ENCODE data around the gene ERVFRD-1.

Gene ERVFRD-1

GRCh38 chr6:11110921-11111768 is at the start of gene ERVFRD-1:
Gene ERVFRD-1, minus strand, starts transcription at chr6:11111725. Its CDS starts 6,415 bp downstream, at chr6:11105310.
- no peak for DNase-seq

- no peak for DNase-seq
Observed at GRCh38 chr6:11160199-11160598, 48.7 kb upstream of the ERVFRD-1 start.

- DNase-seq: no peak
Observed at GRCh38 chr6:11155589-11155988, 44.1 kb upstream of the ERVFRD-1 start.

GRCh38 chr6:11153447-11153846 is 41.9 kb upstream of the ERVFRD-1 start:
- DNase-seq: no peak

- no peak for DNase-seq
Observed at GRCh38 chr6:11152581-11152980, 41.1 kb upstream of the ERVFRD-1 start.

GRCh38 chr6:11151488-11151887 is 40.0 kb upstream of the ERVFRD-1 start:
- no peak for DNase-seq

GRCh38 chr6:11149551-11149950 is 38.0 kb upstream of the ERVFRD-1 start:
- DNase-seq: no peak

GRCh38 chr6:11146117-11146826 is 34.7 kb upstream of the ERVFRD-1 start:
- DNase-seq: no peak

GRCh38 chr6:11144393-11144851 is 32.9 kb upstream of the ERVFRD-1 start:
- DNase-seq: peak; percentile 11

- no peak for DNase-seq
Observed at GRCh38 chr6:11143394-11144371, 32.2 kb upstream of the ERVFRD-1 start.

GRCh38 chr6:11142296-11143027 is 30.9 kb upstream of the ERVFRD-1 start:
- DNase-seq: no peak

GRCh38 chr6:11141295-11141694 is 29.8 kb upstream of the ERVFRD-1 start:
- no peak for DNase-seq

- no peak for DNase-seq
Observed at GRCh38 chr6:11140056-11140455, 28.5 kb upstream of the ERVFRD-1 start.

- DNase-seq: no peak
Observed at GRCh38 chr6:11139051-11139960, 27.8 kb upstream of the ERVFRD-1 start.

GRCh38 chr6:11136809-11137208 is 25.3 kb upstream of the ERVFRD-1 start:
- DNase-seq: no peak

GRCh38 chr6:11133281-11133680 is 21.8 kb upstream of the ERVFRD-1 start:
- no peak for DNase-seq

GRCh38 chr6:11132194-11132888 is 20.8 kb upstream of the ERVFRD-1 start:
- no peak for DNase-seq

- DNase-seq: no peak
Observed at GRCh38 chr6:11130605-11131004, 19.1 kb upstream of the ERVFRD-1 start.

- no peak for DNase-seq
Observed at GRCh38 chr6:11129908-11130565, 18.5 kb upstream of the ERVFRD-1 start.

GRCh38 chr6:11128608-11129007 is 17.1 kb upstream of the ERVFRD-1 start:
- DNase-seq: no peak

Measured in KG1 (cell line).